Stomach smooth muscle (tissue), 2 donors: Measurements from ENCODE around the gene NDUFS6.
"Not testable (repeated sequence)": the region's sequence is repeated elsewhere in the genome, so short reads cannot be mapped to it uniquely, and the experiment has no call there.

Experiments used
- H3K27ac ChIP-seq: one replicate; pipeline ENCODE4 v1.7.0; 2013; ENCODE audit warnings: mild to moderate bottlenecking, low read length, inconsistent platforms
- H3K27me3 ChIP-seq, 2 donors: one replicate each; pipeline ENCODE4 v1.7.0; 2013; ENCODE audit warnings: low read length in 2 of 2; ENCODE audit not compliant: insufficient read depth in 2 of 2, control insufficient read depth in 1 of 2
- H3K36me3 ChIP-seq, 2 donors: one replicate each; pipeline ENCODE4 v1.7.0; 2013; ENCODE audit warnings: low read length in 2 of 2; ENCODE audit not compliant: control insufficient read depth in 2 of 2, insufficient read depth in 2 of 2
- H3K4me1 ChIP-seq: one replicate; pipeline ENCODE4 v1.7.0; 2013; ENCODE audit warnings: low read length; ENCODE audit not compliant: control insufficient read depth, insufficient read depth
- H3K4me3 ChIP-seq, 2 donors: one replicate each; pipeline ENCODE4 v1.7.0; 2013; ENCODE audit warnings: low read length in 2 of 2
- H3K9ac ChIP-seq, 2 donors: one replicate each; pipeline ENCODE4 v1.7.0; 2013; ENCODE audit warnings: low read length in 2 of 2, mild to moderate bottlenecking in 1 of 2
- H3K9me3 ChIP-seq, 2 donors: one replicate each; pipeline ENCODE4 v1.7.0; 2013; ENCODE audit warnings: low read length in 2 of 2; ENCODE audit not compliant: control insufficient read depth in 2 of 2
- donor health status: healthy.
- donor health status: Pancreatic carcinoma.

The NDUFS6 gene

GRCh38 chr5:1785062-1785461 lies 16.1 kb upstream of the NDUFS6 start:
- no peaks in the 10 kb centered on the region for H3K36me3 ChIP-seq
- H3K9ac ChIP-seq = no peak overlapping the region
- no peak overlapping the region for H3K27ac ChIP-seq
- H3K4me3 ChIP-seq = no peak overlapping the region
- H3K27me3 ChIP-seq = peaks cover 5 to 8% of the 10 kb centered on the region in 2 donors
- H3K4me1 ChIP-seq = no peaks in the 10 kb centered on the region
- H3K9me3 ChIP-seq = no peaks in the 10 kb centered on the region

GRCh38 chr5:1785984-1786383 lies 15.2 kb upstream of the NDUFS6 start:
- Histone ChIP-seq H3K36me3 (no peaks in the 10 kb centered on the region), H3K9ac (no peak overlapping the region), H3K27ac (no peak overlapping the region), H3K4me1 (no peaks in the 10 kb centered on the region), H3K4me3 (no peak overlapping the region), H3K27me3 (peaks cover 5 to 8% of the 10 kb centered on the region in 2 donors), H3K9me3 (no peaks in the 10 kb centered on the region)

GRCh38 chr5:1786621-1787471 lies 14.4 kb upstream of the NDUFS6 start:
- no peak overlapping the region for H3K4me3 ChIP-seq

GRCh38 chr5:1787472-1788047 lies 13.6 kb upstream of the NDUFS6 start:
- H3K4me1 ChIP-seq = no peaks in the 10 kb centered on the region
- no peak overlapping the region for H3K9ac ChIP-seq
- no peak overlapping the region for H3K27ac ChIP-seq
- H3K36me3 ChIP-seq = no peaks in the 10 kb centered on the region
- H3K4me3 ChIP-seq = no peak overlapping the region
- no peaks in the 10 kb centered on the region for H3K9me3 ChIP-seq
- H3K27me3 ChIP-seq = peaks cover 5 to 8% of the 10 kb centered on the region in 2 donors

More at GRCh38 chr5:1786621-1787471, 14.4 kb upstream of the NDUFS6 start:
- H3K9me3 ChIP-seq = no peaks in the 10 kb centered on the region
- no peaks in the 10 kb centered on the region for H3K36me3 ChIP-seq
- no peak overlapping the region for H3K9ac ChIP-seq
- no peaks in the 10 kb centered on the region for H3K4me1 ChIP-seq
- peaks cover 5 to 8% of the 10 kb centered on the region in 2 donors for H3K27me3 ChIP-seq
- H3K27ac ChIP-seq = no peak overlapping the region

GRCh38 chr5:1788200-1788599 lies 13.0 kb upstream of the NDUFS6 start:
- H3K27me3 ChIP-seq = peaks cover 5 to 8% of the 10 kb centered on the region in 2 donors
- H3K9ac ChIP-seq = no peak overlapping the region
- no peaks in the 10 kb centered on the region for H3K4me1 ChIP-seq
- no peak overlapping the region for H3K27ac ChIP-seq
- no peaks in the 10 kb centered on the region for H3K9me3 ChIP-seq
- no peaks in the 10 kb centered on the region for H3K36me3 ChIP-seq
- no peak overlapping the region for H3K4me3 ChIP-seq

- no peaks in the 10 kb centered on the region for H3K9me3 ChIP-seq
- no peak overlapping the region for H3K27ac ChIP-seq
- no peak overlapping the region for H3K9ac ChIP-seq
- no peaks in the 10 kb centered on the region for H3K36me3 ChIP-seq
- peaks cover 5 to 8% of the 10 kb centered on the region in 2 donors for H3K27me3 ChIP-seq
- H3K4me3 ChIP-seq = no peak overlapping the region
- no peaks in the 10 kb centered on the region for H3K4me1 ChIP-seq
These were observed 12.4 kb upstream of the NDUFS6 start for GRCh38 chr5:1788828-1789227.

- not testable (repeated sequence) for H3K27ac ChIP-seq, H3K4me1 ChIP-seq, H3K4me3 ChIP-seq, H3K36me3 ChIP-seq, H3K27me3 ChIP-seq, H3K9me3 ChIP-seq, H3K9ac ChIP-seq
These were observed 11.8 kb upstream of the NDUFS6 start for GRCh38 chr5:1789438-1789833.

GRCh38 chr5:1789834-1790471 lies 11.3 kb upstream of the NDUFS6 start:
- H3K27ac ChIP-seq = no peak overlapping the region
- H3K4me1 ChIP-seq = no peaks in the 10 kb centered on the region
- no peaks in the 10 kb centered on the region for H3K36me3 ChIP-seq
- H3K27me3 ChIP-seq = peaks cover 5% of the 10 kb centered on the region in 2 donors
- no peak overlapping the region for H3K4me3 ChIP-seq
- H3K9me3 ChIP-seq = no peaks in the 10 kb centered on the region
- no peak overlapping the region for H3K9ac ChIP-seq

GRCh38 chr5:1791176-1791575 lies 10.0 kb upstream of the NDUFS6 start:
- H3K4me1 ChIP-seq = no peaks in the 10 kb centered on the region
- H3K36me3 ChIP-seq = peaks cover 0 to 2% of the 10 kb centered on the region in 2 donors
- H3K9me3 ChIP-seq = no peaks in the 10 kb centered on the region
- H3K27me3 ChIP-seq = peaks cover 5% of the 10 kb centered on the region in 2 donors
- no peak overlapping the region for H3K9ac ChIP-seq
- H3K27ac ChIP-seq = no peak overlapping the region
- no peak overlapping the region for H3K4me3 ChIP-seq

- H3K9ac ChIP-seq = no peak overlapping the region
- H3K9me3 ChIP-seq = no peaks in the 10 kb centered on the region
- peaks cover 0 to 5% of the 10 kb centered on the region in 2 donors for H3K27me3 ChIP-seq
- H3K4me1 ChIP-seq = peaks cover 11% of the 10 kb centered on the region
- H3K27ac ChIP-seq = no peak overlapping the region
- H3K36me3 ChIP-seq = peaks cover 14 to 16% of the 10 kb centered on the region in 2 donors
- no peak overlapping the region for H3K4me3 ChIP-seq
These were observed 8.4 kb upstream of the NDUFS6 start for GRCh38 chr5:1792842-1793266.
